NT2/D1 (cell line): ENCODE data around the gene ALLC.

Experiments used
- SUZ12 ChIP-seq: IDR thresholded peaks from 2 replicates; pipeline ENCODE4 v1.6.1; 2011; ENCODE audit not compliant: insufficient read length, insufficient read depth; ENCODE audit errors: extremely low read depth
- YY1 ChIP-seq: IDR thresholded peaks from 2 replicates; pipeline ENCODE4 v1.6.1; 2011; ENCODE audit not compliant: insufficient read length, insufficient read depth
- ZNF274 ChIP-seq: IDR thresholded peaks from 2 replicates; pipeline ENCODE4 v1.6.1; 2011; ENCODE audit warnings: mild to moderate bottlenecking, low read depth, low read length

DNA sequence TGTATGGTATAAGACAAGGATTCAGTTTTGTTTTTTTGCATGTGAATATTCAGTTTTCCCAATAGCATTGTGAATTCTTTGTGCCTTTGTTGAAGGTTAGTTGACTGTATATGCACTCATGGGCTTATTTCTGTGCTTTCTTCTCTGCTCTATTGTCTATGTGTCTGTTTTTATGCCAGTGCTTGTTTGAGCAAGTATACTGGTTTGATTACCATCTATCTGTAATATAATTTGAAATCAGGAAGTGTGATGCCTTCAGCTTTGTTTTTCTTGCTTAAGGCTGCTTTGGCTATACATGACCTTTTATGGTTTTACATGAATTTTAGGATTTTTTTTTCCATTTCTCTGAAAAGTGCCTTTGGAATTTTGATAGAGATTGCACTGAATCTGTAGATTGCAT, 39.6 kb upstream of the ALLC start:
- no peak for TF ChIP-seq YY1
- TF ChIP-seq ZNF274 = no peak
- no peak for TF ChIP-seq SUZ12
